MM.1S (cell line): ENCODE results near the gene NFX1.
"Not testable (repeated sequence)": the region's sequence is repeated elsewhere in the genome, so short reads cannot be mapped to it uniquely, and the experiment has no call there.

Experiments used
- DNase-seq: peaks from one replicate; pipeline ENCODE4 v3.0.0-alpha.2; 2015
- H2AFZ ChIP-seq: fragments of 300-600 bp; sonication (generic); 2 replicates; pipeline ENCODE4 v1.6.0; 2016; ENCODE audit warnings: antibody characterized with exemption, low read length
- H3F3A ChIP-seq: fragments of 300-600 bp; sonication (generic); 2 replicates; pipeline ENCODE4 v1.6.1; 2016; ENCODE audit warnings: mild to moderate bottlenecking, antibody characterized with exemption, low read length, moderate library complexity, mixed read lengths; ENCODE audit not compliant: insufficient read depth
- H3K27ac ChIP-seq: fragments of 300-600 bp; sonication (generic); 2 replicates; pipeline ENCODE4 v1.5.1; 2016; ENCODE audit warnings: mild to moderate bottlenecking, low read length
- H3K27me3 ChIP-seq: fragments of 300-600 bp; sonication (generic); replicated peaks from 2 replicates; pipeline ENCODE4 v1.6.0; 2016; ENCODE audit warnings: low read length; ENCODE audit not compliant: insufficient read depth
- H3K36me3 ChIP-seq: fragments of 300-600 bp; sonication (generic); replicated peaks from 2 replicates; pipeline ENCODE4 v1.6.1; 2016; ENCODE audit warnings: mild to moderate bottlenecking, low read length, mixed read lengths; ENCODE audit not compliant: insufficient read depth
- H3K4me1 ChIP-seq: fragments of 300-600 bp; sonication (generic); 2 replicates; pipeline ENCODE4 v1.6.1; 2016; ENCODE audit warnings: low read length, mixed read lengths
- H3K4me2 ChIP-seq: fragments of 300-600 bp; sonication (generic); 2 replicates; pipeline ENCODE4 v1.6.0; 2016; ENCODE audit warnings: low read depth, low read length
- H3K4me3 ChIP-seq: fragments of 300-600 bp; sonication (generic); 2 replicates; pipeline ENCODE4 v1.5.1; 2016; ENCODE audit warnings: low read length, mixed read lengths
- H3K79me2 ChIP-seq: fragments of 300-600 bp; sonication (generic); 2 replicates; pipeline ENCODE4 v1.6.1; 2016; ENCODE audit warnings: mixed run types, low read length, mixed read lengths
- H3K9ac ChIP-seq: fragments of 300-600 bp; sonication (generic); 2 replicates; pipeline ENCODE4 v1.6.1; 2016; ENCODE audit warnings: low read length, mixed read lengths
- H3K9me2 ChIP-seq: fragments of 300-600 bp; sonication (generic); replicated peaks from 2 replicates; pipeline ENCODE4 v1.6.1; 2016; ENCODE audit warnings: mild to moderate bottlenecking, low read length, mixed read lengths; ENCODE audit not compliant: insufficient read depth
- H3K9me3 ChIP-seq: fragments of 300-600 bp; sonication (generic); replicated peaks from 2 replicates; pipeline ENCODE4 v1.6.1; 2016; ENCODE audit warnings: mild to moderate bottlenecking, low read length, mixed read lengths; ENCODE audit not compliant: insufficient read depth
- H4K20me1 ChIP-seq: fragments of 300-600 bp; sonication (generic); 2 replicates; pipeline ENCODE4 v1.6.1; 2016; ENCODE audit warnings: mild to moderate bottlenecking, low read length, moderate library complexity, mixed read lengths; ENCODE audit not compliant: insufficient read depth
- CTCF ChIP-seq: fragments of 300-600 bp; sonication (generic); IDR thresholded peaks from 2 replicates; pipeline ENCODE4 v1.5.1; 2016; ENCODE audit warnings: antibody characterized with exemption, low read length, mixed read lengths
- EZH2 ChIP-seq: fragments of 300-600 bp; sonication (generic); optimal IDR thresholded peaks from 2 replicates; pipeline ENCODE3; 2017; ENCODE audit warnings: low read depth, mild to moderate bottlenecking, antibody characterized with exemption, low read length, mixed read lengths
- EZH2phosphoT487 ChIP-seq: fragments of 300-600 bp; sonication (generic); IDR thresholded peaks from 2 replicates; pipeline ENCODE4 v1.6.1; 2018; ENCODE audit warnings: antibody characterized with exemption, low read length

NFX1 gene

DNA sequence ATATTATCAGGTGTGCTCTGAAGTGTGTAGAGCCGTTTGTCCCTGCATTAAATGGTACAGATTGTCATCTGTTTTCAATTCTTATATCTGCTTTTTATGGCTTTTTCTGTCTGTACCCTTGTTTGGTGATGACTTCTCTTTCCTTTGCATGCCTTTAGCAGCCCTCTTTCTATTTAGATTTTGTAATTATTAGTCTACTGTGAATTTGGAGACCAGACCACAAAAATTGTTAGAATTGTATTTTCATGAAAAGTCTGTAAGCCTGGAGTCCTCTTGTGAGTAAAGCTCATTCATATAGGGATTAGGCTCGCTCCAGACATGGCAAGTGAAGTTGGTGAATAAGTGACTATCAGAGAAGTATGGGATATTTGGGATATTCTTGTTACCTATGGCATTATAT lies 41.7 kb downstream of the NFX1 start:
- H3K79me2 ChIP-seq: peaks cover 3% of the 10 kb centered on the region; the same call in 1 of the 2 replicates
- H3K27me3 ChIP-seq: no peaks in the 10 kb centered on the region
- peaks cover 14% of the 10 kb centered on the region for H3K36me3 ChIP-seq
- no peak overlapping the region for H3K4me2 ChIP-seq
- no peaks in the 10 kb centered on the region for H3K9me2 ChIP-seq
- TF ChIP-seq EZH2phosphoT487 (no peak), CTCF (no peak), EZH2 (no peak)
- DNase-seq: no peak
- no peak overlapping the region for H2AFZ ChIP-seq
- H3K9me3 ChIP-seq: no peaks in the 10 kb centered on the region
- no peaks in the 10 kb centered on the region for H3K4me1 ChIP-seq
- no peak overlapping the region for H3K9ac ChIP-seq
- H3K4me3 ChIP-seq: no peak overlapping the region
- no peak overlapping the region for H3K27ac ChIP-seq
- H4K20me1 ChIP-seq: no peaks in the 10 kb centered on the region
- no peaks in the 10 kb centered on the region for H3F3A ChIP-seq

- not testable (repeated sequence) for H4K20me1 ChIP-seq, DNase-seq, H3K27me3 ChIP-seq, H3K4me3 ChIP-seq, H3K9ac ChIP-seq, H3K9me2 ChIP-seq, H3F3A ChIP-seq, H3K4me2 ChIP-seq, H3K27ac ChIP-seq, H3K79me2 ChIP-seq, H2AFZ ChIP-seq, H3K4me1 ChIP-seq, H3K9me3 ChIP-seq
- H3K36me3 ChIP-seq: peaks cover 20% of the 10 kb centered on the region
Observed at GRCh38 chr9:33332956-33333355, 42.6 kb downstream of the NFX1 start.

- H3F3A ChIP-seq: no peaks in the 10 kb centered on the region
- no peak overlapping the region for H3K4me3 ChIP-seq
- no peaks in the 10 kb centered on the region for H3K9me2 ChIP-seq
- H3K4me1 ChIP-seq: no peaks in the 10 kb centered on the region
- H3K36me3 ChIP-seq: peaks cover 28% of the 10 kb centered on the region
- no peaks in the 10 kb centered on the region for H3K27me3 ChIP-seq
- TF ChIP-seq EZH2phosphoT487 (no peak), EZH2 (no peak), CTCF (no peak)
- H3K27ac ChIP-seq: no peak overlapping the region
- no peak for DNase-seq
- H2AFZ ChIP-seq: no peak overlapping the region
- no peak overlapping the region for H3K4me2 ChIP-seq
- H3K9me3 ChIP-seq: no peaks in the 10 kb centered on the region
- H3K9ac ChIP-seq: no peak overlapping the region
- no peaks in the 10 kb centered on the region for H3K79me2 ChIP-seq
- no peaks in the 10 kb centered on the region for H4K20me1 ChIP-seq
Observed at GRCh38 chr9:33340186-33340585, 49.9 kb downstream of the NFX1 start.

DNA sequence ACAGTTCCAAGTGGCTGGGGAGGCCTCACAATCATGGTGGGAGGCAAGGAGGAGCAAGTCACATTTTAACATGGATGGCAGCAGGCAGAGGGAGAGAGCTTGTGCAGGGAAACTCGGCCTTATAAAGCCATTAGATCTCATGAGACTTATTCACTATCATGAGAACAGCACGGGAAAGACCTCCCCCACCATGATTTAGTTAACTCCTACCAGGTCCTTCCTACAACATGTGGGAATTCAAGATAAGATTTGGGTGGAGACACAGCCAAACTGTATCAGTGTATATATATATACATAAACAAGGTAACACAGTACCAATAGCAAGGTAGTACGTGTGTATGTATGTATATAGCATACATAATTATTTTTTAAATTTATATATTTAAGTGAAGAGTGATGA lies 50.9 kb downstream of the NFX1 start:
- Histone ChIP-seq H2AFZ (no peak overlapping the region), H3K27ac (no peak overlapping the region), H3K36me3 (peaks cover 30% of the 10 kb centered on the region), H4K20me1 (no peaks in the 10 kb centered on the region), H3K9me3 (no peaks in the 10 kb centered on the region), H3K27me3 (no peaks in the 10 kb centered on the region), H3K4me2 (no peak overlapping the region), H3K79me2 (no peaks in the 10 kb centered on the region), H3K9ac (no peak overlapping the region), H3K4me1 (no peaks in the 10 kb centered on the region), H3K4me3 (no peak overlapping the region), H3K9me2 (no peaks in the 10 kb centered on the region), H3F3A (no peaks in the 10 kb centered on the region)
- no peak for TF ChIP-seq EZH2
- no peak for TF ChIP-seq EZH2phosphoT487
- no peak for TF ChIP-seq CTCF
- no peak for DNase-seq
